ENCODE data around the gene SPO11.

SPO11 gene

DNA sequence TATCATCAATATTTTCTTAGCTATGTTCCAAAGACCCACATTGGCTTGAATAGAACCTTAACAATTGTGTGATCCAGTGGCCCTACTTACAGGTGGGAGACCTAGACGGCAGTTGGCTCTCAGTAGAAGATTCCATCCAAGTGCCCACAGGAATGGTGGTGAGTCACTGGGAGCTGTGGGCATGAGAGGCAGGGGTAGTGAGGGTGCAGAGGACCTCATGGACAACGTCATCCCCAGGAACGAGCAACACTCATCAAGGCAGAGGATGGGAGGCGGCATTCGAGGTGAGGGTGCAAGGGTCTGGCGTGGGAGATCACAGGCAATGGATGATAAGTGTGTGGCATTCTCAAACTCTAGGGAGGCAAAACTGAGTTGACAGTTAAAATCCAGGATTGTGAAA, 17.5 kb upstream of the SPO11 start:
- DNase-seq = no peak

DNA sequence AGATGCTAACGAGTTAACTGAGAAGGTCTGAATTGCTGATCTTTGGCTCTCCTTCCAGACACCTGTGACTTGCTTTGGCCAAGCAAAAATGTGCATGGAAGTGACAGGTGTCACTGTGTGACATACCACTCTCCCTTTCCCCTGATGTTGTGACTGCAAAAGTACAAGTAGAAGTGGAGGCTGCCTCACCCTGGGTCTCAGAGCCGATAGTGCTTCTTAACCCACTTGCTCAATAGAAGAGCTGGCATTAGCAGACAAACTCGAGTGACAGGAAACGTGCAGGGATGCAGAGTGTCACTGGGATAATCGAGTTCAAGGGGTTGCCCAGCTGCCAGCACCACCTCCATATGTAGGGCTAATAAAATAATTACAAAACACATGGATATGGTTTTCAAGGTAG, 16.4 kb upstream of the SPO11 start:
- DNase-seq = no peak

DNA sequence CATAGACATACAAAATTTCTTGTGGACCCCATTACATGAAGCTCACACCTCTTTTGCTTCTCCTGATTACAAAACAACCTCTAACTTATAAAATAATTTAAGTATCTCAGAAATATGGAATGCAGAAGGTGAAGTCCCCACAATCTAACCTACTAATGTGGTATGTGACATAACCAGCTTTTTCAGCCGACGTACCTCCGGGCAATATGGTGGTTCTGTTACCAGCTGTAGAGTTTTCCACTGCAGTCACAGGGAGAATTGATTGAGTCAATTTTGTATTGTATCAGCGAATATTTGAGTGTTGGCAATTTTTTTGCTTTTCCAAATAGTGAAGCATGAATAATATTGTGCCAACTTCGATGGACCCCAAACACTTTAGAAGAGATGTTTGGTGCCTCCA, 15.7 kb upstream of the SPO11 start:
- no peak for DNase-seq

DNA sequence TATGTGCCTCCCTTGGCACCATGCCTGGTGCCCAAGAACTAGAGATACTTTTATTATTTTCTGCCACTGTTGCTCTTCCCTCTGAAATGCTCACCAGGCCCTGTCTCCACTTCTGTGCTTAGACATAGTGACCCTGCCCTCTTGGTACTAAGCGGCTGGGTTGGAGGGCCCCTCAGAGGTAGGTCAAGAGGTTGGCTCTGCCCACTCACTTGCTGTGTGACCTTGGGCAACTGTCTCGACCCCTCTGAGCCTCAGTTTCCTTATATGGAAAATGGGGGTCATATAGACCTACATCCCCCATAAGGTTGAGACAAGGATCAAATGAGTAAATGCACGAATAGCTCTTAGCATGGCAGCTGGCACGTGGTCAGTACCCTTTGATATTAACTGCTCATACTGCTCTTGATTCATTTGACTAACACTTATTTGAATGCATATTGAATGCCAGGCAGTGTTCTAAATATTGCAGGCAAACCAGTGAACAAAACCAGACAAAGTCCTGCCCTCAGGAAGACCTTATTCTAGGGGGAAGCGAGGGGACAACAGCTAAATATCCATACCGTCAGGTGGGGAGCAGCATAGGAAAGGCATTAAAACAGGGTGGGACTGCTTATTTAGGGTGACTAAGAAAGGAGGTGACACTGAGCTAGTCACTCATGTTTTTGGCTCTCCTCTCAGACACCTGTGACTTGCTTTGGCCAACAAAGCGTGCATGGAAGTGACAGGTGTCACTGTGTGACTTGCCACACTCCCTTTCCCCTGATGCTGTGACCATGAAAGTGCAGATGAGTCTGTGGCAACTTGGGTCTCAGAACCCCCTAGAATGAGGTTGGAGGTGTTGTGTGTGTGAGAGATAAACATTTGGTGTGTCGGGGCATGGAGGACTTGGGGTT, 14.3 kb upstream of the SPO11 start:
- DNase-seq = no peak

DNA sequence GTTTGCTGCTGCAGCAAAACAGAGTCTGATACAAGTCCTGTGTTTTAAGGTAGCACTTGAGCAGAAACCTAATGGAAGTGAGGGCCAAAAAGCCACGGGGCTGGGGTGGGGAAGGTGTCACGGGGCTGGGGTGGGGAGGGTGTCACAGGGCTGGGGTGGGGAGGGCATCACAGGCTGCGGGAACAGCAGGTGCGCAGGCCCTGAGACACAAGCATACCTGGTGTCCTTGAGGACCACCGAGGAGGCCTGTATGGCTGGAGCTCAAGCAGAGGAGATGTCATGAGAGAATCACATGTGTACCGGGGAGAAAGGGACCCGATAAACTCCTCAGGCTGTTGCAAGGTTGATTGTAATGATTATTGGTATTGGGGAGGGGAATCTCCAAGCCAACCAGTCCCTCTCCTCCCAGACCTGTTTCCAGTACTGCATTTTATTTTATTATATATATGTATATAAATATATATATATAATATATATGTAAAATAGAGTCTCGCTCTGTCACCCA, 13.6 kb upstream of the SPO11 start:
- no peak for DNase-seq

DNA sequence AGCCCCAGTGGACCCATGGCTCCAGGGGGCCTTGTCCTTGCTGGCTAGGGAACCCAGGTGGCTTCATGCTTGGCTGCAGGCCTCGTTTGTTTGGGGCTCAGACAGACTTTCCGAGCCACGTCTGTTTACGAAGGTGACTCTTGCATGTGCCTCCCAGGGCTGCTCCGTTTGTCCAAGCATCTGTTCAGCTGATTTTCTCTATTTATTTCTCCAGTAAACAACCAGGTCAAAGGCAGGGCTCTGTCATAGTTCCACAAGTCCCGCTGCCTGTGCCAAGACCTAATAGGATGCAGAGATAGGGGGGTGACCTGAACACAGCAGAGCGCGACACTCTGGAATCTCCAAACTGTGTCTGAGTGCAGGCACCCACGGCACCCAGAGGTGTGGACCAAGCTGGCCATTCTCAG, 12.8 kb upstream of the SPO11 start:
- no peak for DNase-seq

DNA sequence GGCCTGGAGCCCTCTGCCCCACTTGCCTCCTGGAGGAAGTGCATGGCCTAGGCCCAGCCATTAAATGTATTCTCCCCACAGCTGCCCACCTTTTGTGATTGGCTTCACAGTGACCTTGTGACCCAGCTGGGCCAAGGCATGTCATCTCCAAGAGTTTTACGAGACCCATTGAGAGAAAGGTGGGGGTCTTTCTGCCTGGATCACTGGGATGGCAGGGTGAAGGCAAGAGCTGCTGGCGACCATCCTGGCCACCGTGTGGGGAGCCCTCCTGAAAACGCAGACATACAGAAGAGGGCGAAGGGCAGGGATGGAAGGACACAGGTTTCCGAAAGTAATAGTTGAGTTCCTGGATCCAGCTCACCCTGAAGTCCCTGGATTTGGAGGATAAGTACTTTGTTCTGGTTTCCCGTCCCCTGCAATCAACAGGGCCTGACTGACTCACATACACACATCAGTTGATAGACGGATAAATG, 12.3 kb upstream of the SPO11 start:
- DNase-seq = no peak

DNA sequence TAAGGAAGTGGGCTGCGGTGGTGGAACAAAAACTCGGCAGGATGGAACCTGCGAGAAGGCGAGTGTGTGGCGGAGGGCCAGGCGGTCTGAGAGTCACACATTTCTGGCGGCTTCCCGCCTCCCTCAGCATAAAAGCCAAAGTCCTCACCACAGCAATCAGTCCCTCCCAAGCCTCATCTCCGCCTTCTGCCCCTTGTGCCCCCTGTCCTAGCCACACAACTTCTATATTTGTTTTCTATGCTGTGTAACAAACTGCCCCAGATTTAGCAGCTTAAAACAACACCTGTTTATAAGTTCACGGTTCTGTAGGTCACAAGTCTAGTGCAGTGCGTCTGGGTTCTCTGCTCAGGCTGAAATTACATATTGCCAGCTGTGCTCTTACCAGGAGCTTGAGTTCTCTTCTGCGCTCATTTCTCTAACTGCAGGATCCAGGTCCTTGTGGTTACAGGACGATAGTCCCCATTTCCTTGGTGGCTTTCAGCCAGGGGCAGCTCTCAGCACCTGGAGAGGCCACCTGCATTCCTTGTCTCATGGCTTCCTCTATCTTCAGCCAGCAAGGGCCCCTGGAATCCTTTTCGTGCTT, 11.7 kb upstream of the SPO11 start:
- DNase-seq = no peak

DNA sequence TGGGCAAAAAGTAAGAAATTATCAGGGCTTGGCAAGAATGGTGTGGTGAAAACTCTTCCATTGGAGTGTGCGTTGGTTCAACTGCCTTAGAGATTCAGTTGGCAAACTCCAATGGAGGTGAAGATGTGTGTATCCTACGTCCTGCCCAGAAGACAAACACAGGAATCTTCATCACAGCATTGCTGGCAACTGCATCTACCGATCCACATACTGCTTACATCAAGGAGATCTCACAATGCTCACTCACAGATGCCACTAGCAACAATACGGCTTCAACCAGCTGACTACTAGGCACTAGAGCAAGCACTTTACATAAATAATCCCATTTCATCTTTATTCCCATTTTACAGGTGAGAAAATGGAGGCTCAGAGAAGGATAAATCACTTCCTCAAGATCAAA, 10.0 kb upstream of the SPO11 start:
- no peak for DNase-seq

DNA sequence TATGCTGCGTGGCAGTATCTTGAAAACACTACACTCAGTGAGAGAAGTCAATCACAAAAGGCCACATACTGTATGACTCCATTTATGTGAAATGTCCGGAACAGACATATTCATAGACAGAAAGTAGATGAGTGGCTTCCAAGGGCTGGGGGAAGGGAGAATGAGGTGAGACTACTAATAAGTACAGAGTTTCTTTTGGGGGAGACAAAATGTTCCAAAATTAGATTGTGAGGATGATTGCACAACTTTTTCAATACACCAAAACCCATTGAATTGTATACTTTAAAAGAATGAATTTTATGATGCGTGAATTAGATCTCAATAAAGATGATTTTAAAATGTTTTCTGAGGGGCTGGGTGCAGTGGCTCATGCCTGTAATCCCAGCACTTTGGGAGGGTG, 9.2 kb upstream of the SPO11 start:
- DNase-seq = no peak

DNA sequence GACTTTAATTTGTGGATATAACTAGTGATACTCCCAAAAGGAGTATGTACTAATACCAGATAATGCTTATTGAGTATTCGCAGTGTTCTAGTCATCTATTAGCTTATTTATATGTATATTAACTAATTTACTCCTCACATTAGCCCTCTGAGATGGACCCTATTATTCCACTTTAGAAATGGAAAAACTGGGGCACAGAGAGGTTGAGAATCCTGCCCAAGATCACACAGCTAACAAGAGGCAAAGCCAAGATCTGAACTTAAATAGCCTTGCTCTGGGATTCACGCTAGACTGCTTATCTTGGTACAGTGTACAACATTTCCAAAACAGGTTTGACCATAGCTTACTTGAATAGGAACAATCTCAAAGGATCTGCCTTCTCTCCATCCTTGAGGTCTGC, 8.5 kb upstream of the SPO11 start:
- no peak for DNase-seq

DNA sequence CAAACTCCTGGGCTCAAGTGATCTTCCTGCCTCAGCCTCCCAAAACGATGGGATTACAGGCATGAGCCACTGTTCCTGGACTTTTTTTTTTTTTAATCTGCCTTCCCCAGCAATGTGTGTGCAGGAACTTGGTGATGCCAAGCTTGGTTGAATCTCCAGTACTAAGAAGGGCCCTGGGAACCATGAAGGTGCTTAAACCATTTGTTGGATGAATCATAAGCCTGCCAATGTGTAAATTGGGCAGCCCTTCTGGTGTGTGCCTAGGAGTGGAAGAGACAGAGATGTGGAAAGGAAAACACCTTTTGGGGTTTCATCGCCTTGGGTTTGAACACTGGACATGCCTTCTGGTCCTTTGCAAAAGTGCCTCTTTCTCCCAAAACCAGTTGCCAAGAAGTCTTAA, 7.1 kb upstream of the SPO11 start:
- DNase-seq = no peak

DNA sequence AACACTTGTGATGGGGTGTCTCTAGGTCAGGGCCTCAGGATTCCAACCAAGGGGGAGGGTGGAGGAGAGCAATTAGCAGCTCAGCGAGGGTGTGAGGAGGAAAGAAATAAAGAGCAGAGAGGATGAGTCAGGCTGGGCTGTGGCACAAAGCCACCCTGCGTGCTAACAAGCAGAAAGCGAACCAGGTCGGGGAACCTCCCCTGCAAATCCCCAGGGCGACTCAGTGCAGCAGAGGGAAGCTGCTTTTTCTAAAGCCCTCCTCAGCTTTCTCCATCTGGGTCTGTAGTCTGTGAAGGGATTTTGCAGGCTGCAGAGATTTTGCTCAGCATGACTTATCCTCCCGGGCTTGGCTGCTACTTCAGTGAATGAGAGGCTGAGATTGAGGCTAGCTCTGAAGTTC, 6.6 kb upstream of the SPO11 start:
- no peak for DNase-seq

DNA sequence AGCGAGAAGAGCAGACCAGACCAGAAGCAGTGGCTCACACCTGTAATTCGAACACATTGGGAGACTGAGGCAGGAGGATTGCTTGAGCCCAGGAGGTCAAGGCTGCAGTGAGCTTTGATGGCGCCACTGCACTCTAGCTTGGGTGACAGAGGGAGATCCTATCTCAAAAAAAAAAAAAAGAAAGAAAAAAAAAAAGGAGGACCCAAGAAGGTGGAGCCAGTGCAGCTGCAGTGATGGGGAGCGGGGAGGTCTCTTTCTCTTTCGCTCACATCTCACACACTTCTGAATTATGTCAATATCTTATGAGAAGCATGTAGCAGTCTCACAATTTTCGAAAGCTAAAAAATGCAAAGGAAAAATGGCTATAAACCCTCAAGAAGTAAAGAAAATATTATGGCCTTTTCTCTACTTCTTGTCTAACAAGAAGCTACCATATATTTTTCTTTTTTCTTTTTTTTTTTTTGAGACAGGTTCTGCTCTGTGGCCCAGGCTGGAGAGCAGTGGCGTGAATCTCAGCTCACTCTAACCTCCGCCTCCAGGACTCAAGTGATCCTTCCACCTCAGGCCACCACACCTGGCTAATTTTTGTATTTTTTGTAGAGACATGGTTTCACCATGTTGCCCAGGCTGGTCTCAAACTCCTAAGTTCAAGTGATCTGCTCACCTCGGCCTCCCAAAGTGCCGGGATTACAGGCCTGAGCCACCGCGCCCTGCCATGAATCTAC, 3.8 kb upstream of the SPO11 start:
- DNase-seq = no peak

DNA sequence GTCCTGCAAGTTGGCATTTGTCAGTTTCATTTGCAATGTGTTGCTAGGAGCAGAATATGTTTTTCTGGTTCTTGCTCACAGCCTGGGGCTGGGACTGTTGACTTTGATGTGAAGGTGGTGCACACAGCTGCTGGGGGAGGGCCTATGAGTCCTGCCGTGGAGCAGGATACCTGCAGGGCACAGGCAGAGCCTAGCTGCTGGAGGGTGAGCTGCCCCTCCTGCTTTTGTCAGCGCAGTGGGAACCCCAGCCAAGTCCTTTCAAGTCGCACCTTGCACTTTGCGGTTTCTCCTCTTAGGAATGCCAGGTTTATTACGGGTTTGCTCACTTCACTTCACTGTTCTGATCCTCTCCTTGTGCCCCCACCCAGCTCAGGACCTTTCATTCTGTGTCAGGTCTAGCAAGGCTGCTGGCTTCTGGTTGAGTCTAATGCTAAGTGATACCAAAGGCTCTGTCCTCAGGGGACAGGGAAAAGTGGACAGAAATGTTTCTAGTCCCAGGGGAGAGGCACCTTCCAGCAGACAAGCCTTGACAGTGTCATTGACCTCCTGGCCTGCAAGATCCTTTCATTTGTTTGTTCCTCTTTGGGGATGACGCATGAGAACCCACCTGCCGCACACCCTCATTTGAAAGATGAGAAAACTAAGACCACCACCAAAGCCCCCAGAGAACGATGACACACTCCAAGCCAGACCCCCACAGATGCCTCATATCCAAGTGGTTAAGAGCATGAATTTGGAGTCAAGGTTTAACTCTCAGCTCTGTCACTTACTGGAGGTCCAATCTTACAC, 2.7 kb upstream of the SPO11 start:
- DNase-seq = no peak

DNA sequence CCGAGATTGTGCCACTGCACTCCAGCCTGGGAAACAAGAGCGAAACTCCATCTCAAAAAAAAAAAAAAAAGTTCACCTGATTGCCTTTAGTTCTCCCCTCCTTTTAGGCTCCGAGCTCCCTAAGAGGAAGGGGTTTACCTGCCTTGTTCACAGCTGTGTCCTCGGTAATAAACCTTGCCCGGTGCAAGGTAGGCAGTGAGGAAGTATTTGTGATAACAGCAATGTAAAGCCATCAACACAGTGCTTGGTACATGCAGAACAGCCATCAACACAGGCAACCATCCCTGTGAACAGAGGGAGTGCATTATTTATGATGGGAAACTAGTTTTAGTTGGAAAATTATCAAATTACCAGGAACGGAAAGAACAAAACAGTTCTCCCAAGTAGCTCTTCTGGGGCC, 1.8 kb upstream of the SPO11 start:
- no peak for DNase-seq

DNA sequence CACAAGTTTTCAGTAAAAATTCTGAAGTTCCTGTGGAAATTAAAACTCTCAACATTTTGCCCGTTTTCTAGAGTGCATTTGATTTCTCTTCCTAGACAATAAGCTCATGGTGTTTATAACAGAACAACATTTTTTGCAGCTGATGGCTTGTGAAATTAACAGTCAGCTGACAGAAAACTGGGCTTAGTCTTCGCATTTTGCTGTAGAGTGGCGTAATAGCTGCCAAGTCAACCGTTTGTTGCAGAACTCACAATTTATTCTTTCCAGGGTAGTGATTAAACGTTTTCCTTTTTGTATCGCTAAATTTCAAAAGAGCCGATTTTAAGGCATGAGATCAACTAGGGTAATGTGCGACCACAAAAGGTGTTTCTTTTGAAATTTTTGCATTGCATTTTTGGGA, 1.4 kb downstream of the SPO11 start:
- no peak for DNase-seq

DNA sequence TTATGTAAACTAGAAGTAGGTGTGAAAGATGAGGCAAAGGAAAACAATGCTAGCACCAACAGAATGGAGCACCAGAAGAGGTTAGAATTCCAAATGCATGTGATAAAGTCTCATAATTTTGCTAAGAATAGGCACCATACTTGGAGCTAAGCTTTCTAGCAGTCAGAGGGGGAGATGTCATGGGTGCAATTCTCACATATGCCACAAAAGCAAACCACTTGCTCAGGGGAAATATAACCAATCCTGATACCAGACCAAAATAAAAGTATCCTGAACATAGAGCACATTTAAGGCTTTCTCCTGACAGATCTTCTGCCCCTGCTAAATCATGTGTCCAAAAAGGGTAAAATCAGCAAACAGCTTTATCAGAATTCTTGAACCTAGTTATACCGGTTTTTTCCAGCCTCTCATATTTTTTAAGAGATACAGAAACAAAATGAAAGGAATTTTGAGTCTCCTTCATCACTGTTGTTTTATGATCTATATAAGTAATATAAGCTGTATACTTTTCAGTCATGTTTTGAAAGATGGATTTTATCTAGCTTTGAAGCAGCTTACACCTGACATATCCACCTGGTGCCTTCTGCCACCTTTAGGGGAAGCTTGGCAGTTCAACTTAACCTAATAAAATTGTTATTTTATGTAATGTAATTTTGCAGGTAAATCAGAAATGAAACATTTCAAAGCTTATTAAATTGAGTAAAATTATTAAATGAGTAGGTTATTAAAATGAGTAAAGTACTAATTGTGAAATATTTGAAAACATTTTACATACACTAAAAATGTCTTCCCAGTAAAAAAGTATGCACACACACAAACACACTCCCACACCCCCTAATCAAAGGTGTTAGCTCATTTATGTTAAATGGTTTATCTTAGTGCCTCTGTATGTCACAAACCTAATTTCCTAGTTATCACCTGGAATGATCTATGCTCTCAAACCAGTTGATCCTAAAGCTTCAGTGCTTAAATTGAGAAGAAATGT, 2.8 kb downstream of the SPO11 start:
- no peak for DNase-seq

DNA sequence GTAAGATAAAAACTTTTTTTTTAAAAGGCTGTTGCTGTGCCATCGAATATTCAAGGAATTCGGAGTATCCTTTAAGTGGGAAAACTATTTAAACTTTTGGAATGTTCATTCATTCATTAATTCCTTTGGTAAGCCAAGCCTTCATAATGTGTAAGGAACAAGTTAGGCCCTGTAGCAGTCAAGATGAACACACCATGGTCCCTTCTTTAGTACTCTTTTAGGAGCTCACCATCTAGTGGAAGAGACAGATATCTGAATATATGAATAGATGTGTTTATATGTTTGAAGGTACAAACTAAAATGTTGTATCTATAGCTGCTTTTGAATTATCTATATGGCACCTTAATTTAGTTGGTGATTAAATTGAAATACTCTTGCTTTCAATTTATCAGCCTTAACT, 5.8 kb downstream of the SPO11 start:
- DNase-seq = no peak

DNA sequence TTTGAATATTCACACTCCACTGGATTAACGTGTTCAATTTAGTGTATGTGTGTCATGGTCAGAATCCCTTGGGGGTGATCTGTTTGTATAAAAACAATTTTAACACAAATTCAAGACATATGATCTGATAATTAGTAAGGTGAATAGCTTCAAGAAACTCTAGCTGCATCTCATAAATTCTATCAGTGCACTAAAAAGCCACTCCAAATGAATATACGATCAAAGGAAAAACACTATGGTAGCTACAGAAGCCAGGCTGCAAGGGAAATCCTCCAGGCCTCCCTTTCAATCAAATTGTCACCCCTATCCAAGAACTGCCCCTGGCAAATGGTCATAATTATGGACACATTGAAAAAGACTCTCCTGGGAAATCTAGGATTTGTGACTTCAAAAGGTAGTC, 12.1 kb downstream of the SPO11 start:
- DNase-seq = no peak

DNA sequence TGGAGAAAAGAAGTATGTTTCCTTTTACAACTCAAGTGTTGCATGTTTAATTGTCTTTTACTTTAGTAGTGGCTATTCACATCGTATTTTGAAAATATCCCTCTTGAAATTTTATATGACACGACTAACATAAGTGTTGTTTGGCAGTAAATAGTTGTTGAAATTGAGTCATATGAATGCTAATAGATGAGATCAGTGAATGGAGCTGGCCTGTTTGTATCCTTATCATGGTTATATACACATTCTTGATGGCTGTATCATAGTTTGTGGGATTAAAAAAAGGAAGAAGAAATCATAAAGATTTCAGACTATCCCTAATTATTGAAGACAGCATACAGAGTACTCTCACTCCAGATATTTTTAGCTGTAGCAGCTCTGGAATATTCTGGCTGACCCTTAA, 13.2 kb downstream of the SPO11 start:
- DNase-seq = no peak

DNA sequence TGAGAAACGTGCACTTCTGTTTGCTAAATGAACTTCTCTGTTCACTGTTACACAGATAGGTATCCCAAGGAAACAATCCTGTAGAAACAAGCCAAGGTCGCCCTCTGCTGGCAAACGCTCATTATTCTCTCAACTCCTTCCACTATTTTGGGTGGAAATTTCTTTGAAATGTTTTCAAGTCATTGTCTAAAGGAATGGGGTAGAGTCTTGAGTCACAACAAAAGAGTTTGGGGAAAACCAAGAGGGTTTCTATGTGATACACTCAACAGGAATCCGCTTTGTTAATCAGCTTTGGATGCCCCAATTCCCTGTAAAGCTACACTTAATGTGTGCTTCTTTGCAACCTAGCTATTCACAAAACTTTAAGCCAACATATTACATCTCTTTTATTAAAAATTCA, 16.9 kb downstream of the SPO11 start:
- peak; percentile 33 for DNase-seq
